HG03378 (cell line): ENCODE data around the gene ZNF425.
"Not testable (repeated sequence)": the region's sequence is repeated elsewhere in the genome, so short reads cannot be mapped to it uniquely, and the experiment has no call there.

Source experiments
- ATAC-seq: cut with Tn5 transposase; IDR thresholded peaks from one replicate; pipeline ENCODE4 v1.9.1; 2021; ENCODE audit warnings: mild to moderate bottlenecking, moderate library complexity; ENCODE audit not compliant: unreplicated experiment

The ZNF425 gene

DNA sequence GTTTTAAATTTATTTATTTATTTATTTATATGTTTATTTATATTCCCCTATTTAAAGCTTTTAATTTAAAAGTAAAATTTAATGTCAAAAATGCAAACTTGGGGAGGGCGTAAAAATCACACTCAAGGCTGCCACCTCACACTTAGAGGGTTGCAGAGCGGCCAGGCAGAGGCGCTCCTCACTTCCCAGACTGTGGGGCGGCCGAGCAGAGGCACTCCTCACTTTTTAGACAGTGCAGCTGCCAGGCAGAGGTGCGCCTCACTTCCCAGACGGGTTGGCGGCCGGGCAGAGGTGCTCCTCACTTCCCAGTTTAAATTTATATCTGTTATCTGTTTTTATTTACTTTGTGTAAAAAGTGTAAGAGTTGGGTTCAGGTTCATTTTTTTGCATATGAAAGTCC, 10.0 kb upstream of the ZNF425 start:
- ATAC-seq: no peak

GRCh38 chr7:149133028-149133710, 7.0 kb upstream of the ZNF425 start:
- ATAC-seq: no peak

DNA sequence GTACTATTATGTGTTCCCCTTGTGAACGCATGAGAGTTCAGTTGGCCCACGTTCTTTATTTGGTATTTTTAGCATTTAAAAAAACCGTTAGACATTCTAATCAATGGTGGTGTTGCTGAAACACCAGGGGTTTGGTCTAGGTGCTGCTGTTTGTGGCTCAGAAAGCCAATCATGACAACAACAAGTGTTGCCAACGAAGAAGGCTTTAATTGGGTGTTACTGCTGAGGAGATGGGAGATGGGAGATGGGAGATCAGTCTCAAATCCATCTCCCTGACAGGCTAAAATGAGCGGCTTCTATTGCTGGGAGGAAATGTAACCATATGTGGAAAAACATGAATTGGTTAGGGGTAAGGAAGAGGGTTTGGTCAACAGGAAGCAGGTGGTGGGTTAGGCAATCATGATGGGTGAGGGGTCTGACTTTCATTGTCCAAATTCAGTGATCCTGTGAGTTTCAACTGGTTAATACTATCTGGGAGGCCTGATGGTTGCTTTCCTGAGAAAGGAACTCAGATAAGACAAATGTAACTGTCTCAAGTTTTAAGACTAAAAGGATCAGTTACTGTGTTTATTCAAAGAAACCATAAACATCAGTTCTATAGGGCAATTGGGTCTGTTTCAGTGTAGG, 4.6 kb upstream of the ZNF425 start:
- ATAC-seq: no peak

DNA sequence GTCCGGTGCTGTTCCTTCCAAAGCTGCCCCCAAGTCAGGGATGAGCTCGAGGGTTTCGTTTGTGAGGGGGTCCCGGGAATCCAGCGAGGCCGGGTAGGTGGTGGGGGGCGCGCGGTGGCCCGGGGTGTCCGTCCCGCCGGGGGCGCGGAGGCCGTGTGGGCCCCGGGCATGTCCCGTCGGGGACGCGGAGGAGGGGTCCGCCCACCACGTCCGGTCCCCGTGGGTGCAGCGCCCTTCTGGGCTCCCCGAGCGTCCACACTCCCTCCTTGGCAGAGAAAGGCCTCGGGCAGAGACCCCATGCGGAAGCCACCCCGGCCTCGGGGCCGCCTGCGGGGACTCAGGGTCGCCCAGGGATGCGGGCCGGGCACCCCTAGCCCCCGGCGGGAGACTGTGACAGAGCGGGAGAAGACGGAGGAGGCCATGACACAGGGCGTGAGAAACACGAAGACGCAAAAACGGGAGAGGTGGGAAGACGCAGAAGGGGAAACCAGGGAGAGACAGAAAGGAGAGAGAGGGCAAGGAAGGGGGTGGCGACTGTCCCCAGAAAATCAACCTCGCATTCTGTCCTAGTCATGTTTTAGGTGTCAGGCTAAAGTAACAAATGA, 640 bp upstream of the ZNF425 start:
- ATAC-seq: peak; percentile 28

DNA sequence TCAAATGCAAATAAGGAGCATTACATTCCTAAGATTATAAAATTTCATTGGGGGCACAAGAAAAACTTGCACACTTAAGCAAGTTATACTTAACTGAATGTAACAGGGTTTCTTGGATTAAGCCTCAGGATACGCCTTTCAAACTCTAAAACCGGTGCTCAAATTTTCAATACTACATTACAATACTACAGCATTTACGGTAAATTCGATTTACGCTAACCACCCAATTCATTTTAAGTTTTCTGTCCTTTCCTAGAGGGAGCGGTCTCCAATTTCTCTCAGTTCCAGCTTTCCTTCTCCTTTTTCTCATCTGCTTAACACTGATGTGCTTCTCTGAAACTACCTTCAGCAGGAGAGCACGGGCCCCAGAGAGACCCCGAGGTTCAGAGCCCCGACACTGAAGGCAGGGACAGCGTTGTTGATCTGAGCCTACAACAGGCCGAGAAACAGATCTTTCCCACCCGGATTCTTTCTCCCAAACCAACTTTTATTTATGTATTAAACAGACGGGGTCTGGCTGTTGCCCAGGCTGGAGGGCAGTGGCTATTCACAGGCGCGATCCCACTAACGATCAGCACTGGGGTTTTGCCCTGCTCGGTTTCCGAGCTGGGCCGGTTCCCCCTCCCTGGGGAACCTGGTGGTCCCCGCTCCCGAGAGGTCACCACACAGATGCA, 798 bp downstream of the ZNF425 start:
- no peak for ATAC-seq

DNA sequence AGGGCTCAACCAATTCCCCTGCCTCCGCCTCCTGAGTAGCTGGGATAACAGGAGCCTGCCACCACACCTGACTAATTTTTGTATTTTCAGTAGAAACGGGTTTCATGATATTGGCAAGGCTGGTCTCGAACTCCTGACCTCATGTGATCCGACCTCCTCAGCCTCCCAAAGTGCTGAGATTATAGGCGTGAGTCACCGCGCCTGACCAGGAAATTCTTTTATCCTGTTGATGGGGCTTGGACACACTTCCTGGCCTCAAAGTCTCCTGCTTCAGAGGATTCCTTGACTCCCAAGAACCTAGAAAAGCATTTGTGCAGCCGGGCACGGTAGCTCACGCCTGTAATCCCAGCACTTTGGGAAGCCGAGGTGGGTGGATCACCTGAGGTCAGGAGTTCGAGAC, 16.2 kb downstream of the ZNF425 start:
- no peak for ATAC-seq

- no peak for ATAC-seq
Measured at GRCh38 chr7:149104749-149105148, 21.4 kb downstream of the ZNF425 start.

DNA sequence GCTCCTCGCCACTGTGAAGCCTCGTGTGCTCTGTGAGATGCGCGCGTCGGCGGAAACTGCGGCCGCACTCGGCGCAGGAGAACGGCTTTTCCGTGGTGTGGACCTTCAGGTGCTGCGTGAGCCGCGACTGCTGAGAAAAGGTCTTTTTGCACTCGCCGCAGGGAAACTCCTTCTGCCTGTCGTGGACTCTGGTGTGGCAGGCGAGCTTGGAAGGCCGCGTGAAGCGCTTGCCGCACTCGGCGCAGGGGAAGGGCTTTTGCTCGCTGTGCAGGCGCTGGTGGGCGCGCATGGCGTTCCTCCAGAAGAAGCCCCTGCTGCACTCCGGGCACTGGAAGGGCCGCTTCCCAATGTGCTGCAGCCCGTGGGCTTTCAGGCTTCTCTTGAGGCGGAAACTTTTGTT, 21.9 kb downstream of the ZNF425 start:
- no peak for ATAC-seq

DNA sequence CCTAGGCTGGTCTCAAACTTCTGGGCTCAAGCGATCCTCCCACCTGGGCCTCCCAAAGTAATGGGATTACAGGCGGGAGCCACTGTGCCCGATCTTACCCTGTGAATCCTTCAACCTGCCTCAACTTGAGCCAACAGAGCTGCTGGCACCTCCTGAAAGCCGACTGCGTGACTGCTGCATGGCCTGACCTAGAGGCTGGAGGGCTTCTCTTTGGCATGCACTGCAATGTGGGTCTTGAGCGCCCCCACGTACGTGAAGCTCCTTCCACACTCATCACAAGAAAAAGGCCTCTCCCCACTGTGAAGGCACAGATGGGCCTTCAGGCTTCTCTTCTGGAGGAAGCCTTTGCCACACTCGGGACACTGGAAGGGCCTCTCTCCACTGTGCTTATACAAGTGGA, 22.7 kb downstream of the ZNF425 start:
- no peak for ATAC-seq

GRCh38 chr7:149102666-149103065, 23.5 kb downstream of the ZNF425 start:
- no peak for ATAC-seq

DNA sequence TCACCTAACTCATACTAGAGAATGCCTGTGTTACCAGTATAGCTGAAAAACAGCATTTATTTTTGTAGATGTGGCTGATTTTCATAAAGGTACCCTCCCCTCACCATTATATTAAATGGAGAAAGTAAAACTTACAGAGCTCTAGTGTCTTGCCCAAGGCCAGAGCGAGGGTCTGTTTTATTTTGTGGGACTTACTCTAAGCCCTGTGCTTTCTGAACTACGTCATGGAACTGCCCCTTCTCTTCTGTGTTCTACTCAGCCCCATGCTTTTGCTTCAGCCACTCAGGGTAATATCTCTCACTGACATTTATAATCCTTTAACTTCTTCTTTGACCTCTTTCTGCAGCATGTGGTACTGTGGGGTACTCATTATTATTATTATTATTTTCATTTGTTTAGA, 25.3 kb downstream of the ZNF425 start:
- ATAC-seq: no peak

DNA sequence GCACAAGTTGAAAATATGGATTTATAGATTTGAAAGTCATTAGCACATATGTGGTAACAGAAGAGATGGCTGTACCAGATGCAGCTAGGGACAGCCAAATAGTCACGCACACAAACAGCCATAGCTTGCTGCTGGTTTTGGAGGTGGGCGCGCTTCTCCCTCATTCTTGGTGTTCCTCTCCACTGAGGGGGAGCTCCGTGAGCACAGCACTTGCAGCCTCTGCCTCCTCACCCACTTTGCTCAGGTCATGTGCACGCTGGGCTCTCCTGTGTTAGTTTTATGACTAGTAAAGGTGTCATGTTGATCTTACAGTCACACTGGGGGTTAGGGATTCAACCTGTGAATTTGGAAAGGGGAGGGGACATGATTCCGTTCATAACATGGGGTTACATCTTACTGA, 27.1 kb downstream of the ZNF425 start:
- no peak for ATAC-seq

- ATAC-seq: no peak
Measured at GRCh38 chr7:149097088-149097487, 29.0 kb downstream of the ZNF425 start.

DNA sequence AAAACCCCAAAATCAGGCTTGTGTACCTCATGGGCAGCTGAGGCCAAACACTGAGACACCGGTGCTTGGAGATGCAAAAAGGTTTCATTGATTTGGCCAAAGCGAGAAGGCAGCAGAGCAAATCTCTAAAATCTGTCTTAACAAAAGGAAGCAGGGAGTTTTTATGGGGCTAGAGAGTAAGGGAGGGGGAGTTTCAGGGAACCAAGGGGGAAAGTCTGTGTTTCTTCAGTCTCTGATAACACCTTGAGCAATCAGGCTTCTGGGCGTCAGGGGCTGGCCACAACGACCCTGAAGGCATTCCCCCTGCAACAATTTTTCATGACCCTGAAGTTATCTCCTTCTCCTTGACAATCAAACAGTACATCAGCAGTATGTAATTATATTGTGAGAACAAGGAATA, 32.9 kb downstream of the ZNF425 start:
- ATAC-seq: no peak

DNA sequence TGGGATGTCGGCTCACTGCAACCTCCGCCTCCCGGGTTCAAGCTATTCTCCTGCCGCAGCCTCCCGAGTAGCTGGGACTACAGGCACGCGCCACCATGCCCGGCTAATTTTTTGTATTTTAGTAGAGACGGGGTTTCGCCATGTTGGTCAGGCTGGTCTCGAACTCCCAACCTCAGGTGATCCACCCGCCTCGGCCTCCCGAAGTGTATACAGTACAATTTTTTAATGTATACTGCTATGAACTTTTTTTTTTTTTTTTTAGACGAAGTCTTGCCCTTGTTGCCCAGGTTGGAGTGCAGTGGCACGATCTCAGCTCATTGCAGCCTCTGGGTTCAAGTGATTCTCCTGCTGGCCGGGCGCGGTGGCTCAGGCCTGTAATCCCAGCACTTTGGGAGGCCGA, 33.9 kb downstream of the ZNF425 start:
- ATAC-seq: not testable (repeated sequence)

DNA sequence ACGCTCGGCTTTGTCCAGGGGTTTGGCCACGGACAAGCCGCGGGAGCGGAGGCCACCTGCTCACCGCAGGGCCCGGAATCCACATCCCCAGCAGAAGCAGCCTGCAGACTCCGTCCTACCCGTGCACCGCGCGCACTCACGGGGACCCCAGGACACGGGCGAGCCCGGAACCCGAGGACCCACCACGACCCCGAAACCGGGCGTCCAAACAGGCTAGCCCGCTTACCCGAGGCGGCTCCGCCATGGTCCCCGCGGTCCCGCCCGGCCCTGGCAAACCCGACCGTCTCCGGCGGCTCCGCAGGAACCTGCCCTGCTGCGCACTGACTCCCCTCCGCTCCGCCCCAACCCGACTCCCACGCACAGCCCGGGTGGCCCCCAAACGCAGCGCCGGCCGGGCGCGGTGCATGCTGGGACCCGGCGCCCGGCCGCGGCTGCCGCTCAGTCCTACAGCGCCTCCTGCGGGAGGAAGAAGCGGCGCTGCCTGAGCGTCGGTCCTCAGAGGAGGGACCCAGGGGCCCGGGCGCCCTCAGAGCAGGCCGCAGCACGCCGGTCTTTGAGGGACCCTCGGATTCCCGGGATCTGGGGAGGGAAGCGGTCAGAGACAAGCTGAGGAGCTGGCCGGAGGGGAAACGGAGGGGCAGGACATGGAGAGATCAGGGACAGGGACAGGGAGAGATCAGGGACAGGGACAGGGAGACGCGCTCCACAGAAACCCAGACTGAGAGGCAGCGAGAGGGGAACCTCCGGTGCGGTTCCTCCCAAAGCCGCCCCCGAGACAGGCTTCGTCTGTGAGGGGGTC, 35.5 kb downstream of the ZNF425 start, which contains the start of gene ZNF786:
Gene ZNF786, minus strand, starts transcription at position 322 of the 799 bp plus-strand sequence. Its CDS starts 78 bp downstream, at position 244.
- peak; percentile 69 for ATAC-seq

DNA sequence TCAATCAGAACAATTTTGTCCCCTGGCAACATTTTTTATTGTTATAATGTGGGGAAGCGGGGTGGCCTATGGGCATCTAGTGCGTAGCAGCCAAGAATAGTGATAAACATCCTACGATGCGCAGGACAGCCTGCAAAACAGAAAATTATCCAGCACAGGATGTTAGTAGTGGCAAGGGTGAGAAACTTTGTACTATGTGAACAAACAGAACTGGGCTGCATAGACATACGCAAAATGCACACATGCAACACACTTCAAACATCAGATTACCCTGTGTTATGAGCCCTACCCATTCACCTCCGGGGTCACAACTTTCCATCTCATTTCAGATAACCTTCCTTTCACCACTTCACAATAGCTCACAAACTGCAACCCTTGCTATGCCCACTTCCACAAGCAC, 38.7 kb downstream of the ZNF425 start:
- no peak for ATAC-seq

DNA sequence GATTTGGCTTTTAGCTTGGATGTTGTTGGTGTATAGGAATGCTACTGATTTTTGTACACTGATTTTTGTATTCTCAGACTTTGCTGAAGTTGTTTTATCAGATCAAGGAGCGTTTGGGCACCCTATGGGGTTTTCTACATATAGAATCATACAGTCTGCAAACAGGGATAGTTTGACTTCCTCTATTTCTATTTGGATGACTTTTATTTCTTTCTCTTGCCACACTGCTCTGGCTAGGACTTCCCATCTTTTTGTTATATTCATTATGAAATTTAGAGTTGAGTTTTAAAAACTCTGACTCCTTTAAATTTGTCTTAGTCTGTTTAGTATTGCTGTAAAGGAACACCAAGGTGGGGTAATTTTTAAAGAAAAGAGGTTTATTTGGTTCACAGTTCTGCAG, 40.3 kb downstream of the ZNF425 start:
- ATAC-seq: no peak

DNA sequence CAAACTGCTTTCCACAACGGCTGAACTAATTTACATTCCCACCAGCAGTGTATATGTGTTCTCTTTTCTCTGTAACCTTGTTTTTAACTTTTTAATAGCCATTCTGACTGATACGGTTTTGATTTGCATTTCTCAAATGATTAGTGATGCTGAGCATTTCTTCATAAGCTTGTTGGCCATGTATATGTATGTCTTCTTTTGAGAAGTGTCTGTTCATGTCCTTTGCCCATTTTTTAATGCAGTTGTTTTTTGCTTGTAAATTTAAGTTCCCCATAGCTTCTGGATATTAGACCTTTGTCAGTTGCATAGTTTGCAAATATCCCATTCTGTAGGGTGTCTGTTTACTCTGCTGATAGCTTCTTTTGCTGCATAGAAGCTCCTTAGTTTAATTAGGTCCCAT, 41.7 kb downstream of the ZNF425 start:
- ATAC-seq: no peak

GRCh38 chr7:149081914-149082313, 44.2 kb downstream of the ZNF425 start:
- ATAC-seq: no peak

GRCh38 chr7:149077594-149077993, 48.5 kb downstream of the ZNF425 start:
- no peak for ATAC-seq
